ENCODE data around the gene COL16A1. TPM values are rescaled to one million over a fixed set of nuclear protein-coding genes. Genes with fewer than 3 reads are reported as not detected.

COL16A1 gene
- total RNA-seq, 1 experiment from 2014 or later: 3.4 TPM

DNA sequence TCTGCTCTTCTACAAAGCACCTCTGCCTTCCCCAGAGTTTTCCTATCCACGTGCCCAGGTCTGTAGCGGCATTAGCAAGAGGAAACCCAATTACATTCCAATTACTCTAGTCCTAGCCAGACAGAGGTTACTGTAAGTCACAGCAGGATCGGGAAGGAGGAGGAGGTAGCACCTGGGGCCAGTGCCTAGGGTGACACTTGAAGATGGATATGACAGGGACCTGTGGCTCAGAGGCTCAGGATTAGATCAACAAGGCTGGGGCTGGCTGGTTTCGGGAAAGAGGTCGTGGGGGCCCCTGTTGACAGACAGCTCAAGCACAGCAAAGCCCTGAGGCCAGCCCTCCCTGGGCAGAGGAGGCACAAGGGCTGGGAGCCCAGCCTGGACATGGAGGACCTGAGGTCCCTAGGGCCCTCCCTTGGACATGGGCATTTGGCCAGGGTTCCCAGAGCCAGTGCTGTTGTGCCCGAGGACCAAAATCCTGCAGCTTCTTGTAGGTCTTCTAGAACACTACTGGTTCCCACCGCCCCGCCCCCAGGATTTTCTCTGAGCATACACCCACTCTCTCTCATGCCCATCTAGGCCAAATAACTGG, 89.3 kb downstream of the COL16A1 start:
- no peak for DNase-seq (ENCODE audit: extremely low read depth, low read depth)

- DNase-seq (ENCODE audit: extremely low read depth, low read depth): no peak
Observed at GRCh38 chr1:31609514-31610118, 94.2 kb downstream of the COL16A1 start.

DNA sequence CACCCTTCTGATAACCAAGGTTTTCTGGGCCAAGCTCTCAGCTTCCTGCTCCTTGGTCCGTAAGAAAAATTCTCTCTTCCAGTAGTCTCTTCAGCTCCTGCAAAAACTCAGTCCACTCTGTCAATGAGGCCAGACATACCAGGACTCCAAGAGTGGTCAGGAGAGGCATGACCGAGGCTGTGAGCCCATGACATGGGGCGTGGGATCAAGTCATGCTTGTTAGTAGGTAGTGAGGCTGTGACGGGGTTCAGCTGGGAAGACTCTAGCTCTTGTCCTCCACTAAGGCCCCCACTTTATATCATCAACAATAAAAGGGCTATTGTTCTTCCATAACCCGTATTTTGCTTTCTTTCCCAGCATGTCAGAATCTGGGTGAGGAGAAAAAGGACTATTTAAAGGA, 96.5 kb downstream of the COL16A1 start:
- DNase-seq (ENCODE audit: extremely low read depth, low read depth): no peak

DNA sequence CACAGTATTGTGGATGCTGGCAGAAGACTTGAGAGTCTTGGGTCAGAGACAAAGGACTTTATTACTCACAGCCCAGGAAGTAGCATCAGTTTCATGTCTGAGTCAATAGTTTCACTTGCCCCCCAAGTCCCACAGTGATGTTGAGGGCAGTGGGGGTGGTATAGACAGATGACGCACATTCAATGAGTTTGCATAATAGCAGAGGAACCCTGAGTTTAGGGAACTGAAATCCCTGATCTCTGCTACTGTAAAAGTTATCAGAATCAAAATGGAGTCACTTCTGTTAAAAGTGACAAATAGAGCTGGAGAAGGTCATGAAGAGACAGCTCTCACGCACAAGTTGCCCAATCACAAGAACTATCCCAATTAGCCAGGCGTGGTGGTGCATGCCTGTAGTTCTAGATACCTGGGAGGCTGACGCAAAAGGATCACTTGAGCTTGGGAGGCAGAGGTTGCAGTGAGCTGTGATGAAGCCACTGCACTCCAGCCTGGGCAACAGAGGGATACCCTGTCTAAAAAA, 97.8 kb downstream of the COL16A1 start:
- DNase-seq (ENCODE audit: extremely low read depth, low read depth): no peak

Other genes with a start within 250 kb of the COL16A1 start
- 0.27 TPM in 1 of 2 replicates, not detected in the other for gene TINAGL1, start 127.5 kb downstream of the COL16A1 start, total RNA-seq (2014; rRNA removed; shearing (Covaris generic))
- gene HCRTR1, start 86.3 kb downstream of the COL16A1 start, total RNA-seq (2014; rRNA removed; shearing (Covaris generic)): not detected in 2 replicates
- gene PEF1, start 59.1 kb downstream of the COL16A1 start, total RNA-seq (2014; rRNA removed; shearing (Covaris generic)): 39.9 and 44.7 TPM in 2 replicates
- gene ADGRB2, start 60.3 kb upstream of the COL16A1 start, total RNA-seq (2014; rRNA removed; shearing (Covaris generic)): 2.3 and 2.5 TPM in 2 replicates
- 0.57 and 0.81 TPM in 2 replicates for gene SPOCD1, start 112.0 kb upstream of the COL16A1 start, total RNA-seq (2014; rRNA removed; shearing (Covaris generic))
- 557 and 579 TPM in 2 replicates for gene PTP4A2, start 234.4 kb upstream of the COL16A1 start, total RNA-seq (2014; rRNA removed; shearing (Covaris generic))